Neuron (in vitro differentiated cells): Measurements from ENCODE around the gene CCL27.
"Not testable (repeated sequence)": the region's sequence is repeated elsewhere in the genome, so short reads cannot be mapped to it uniquely, and the experiment has no call there.

Experiments
- H2AFZ ChIP-seq: one replicate; pipeline ENCODE4 v1.6.1; 2013; ENCODE audit warnings: low read depth, mild to moderate bottlenecking, inconsistent platforms, low read length, moderate library complexity
- H3K27me3 ChIP-seq: one replicate; pipeline ENCODE4 v1.6.1; 2013; ENCODE audit warnings: low read length; ENCODE audit not compliant: insufficient read depth
- H3K36me3 ChIP-seq: one replicate; pipeline ENCODE4 v1.6.1; 2013; ENCODE audit warnings: low read length; ENCODE audit not compliant: insufficient read depth
- H3K4me1 ChIP-seq: one replicate; pipeline ENCODE4 v1.6.1; 2013; ENCODE audit warnings: low read length; ENCODE audit not compliant: insufficient read depth
- H3K4me3 ChIP-seq: 2 replicates; pipeline ENCODE4 v1.5.1; 2013; ENCODE audit warnings: mild to moderate bottlenecking, low read length, moderate library complexity
- H3K9me3 ChIP-seq: one replicate; pipeline ENCODE4 v1.6.1; 2013; ENCODE audit warnings: low read length

CCL27 gene

DNA sequence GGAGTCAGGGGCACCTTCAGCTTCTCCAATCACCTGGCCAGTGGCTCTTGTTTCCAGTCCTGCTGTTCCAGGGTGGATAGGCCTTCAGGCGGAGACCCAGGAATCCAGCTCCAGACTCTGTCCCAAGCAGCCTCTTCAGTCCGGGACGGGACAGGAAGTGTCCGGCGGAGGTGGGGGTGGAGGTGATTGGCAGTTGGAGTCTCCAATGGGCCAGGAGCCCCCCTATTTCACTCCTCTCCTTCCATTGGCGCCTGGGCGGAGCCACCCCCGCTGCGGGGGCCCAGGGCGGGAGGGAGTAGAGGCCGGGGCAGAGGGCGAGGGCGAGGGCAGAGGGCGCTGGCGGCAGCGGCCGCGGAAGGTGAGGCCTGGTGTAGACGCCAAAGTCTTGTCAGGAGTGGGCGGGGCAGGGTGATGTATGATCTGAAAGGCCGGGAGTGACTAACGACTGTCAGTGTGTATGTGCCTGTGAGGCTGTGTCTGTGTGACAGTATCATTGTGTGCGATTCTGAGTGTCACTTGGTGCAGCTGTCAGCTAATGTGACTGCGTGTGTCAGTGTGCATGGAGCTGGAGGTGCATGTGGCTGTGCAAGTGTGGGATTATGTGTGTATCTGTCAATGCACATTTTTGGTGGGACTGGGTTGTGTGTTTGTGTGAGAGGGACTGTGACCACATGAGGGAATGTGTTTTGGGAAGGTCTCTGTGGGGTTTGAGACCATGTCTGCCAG is 10.4 kb downstream of the CCL27 start, which contains the start of gene IL11RA:
IL11RA (plus strand) TSS at position 310 of the 726 bp plus-strand sequence. CDS start 3,033 bp downstream, outside the sequence.
- H2AFZ ChIP-seq: no peak within 1 kb of the TSS
- no peaks in the 10 kb centered on the region for H3K9me3 ChIP-seq
- H3K4me1 ChIP-seq: peaks cover 42% of the 10 kb centered on the region
- peaks cover 13% of the 10 kb centered on the region for H3K36me3 ChIP-seq
- peak within 1 kb of the TSS; percentile 51 for H3K4me3 ChIP-seq
- H3K27me3 ChIP-seq: no peaks in the 10 kb centered on the region

DNA sequence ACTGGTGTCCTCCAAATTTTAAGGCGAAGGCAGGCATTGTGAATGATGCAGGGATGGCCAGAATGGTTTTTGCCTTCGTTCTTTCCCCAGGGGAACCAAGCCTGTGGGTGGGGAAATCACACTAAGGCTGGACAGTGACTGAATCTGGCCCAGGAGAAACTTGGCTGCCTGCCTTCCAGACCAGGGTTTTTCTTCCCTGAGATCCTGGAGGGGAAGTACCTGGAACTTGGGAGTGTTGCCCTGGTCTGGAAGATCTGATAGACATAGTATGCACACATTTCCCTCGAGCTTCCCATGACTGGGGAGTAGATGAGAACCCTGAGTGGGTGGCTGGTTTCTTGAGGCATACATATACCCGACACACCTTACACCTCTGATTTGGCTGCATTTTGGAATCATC is 11.1 kb downstream of the CCL27 start:
- peaks cover 43% of the 10 kb centered on the region for H3K4me1 ChIP-seq

DNA sequence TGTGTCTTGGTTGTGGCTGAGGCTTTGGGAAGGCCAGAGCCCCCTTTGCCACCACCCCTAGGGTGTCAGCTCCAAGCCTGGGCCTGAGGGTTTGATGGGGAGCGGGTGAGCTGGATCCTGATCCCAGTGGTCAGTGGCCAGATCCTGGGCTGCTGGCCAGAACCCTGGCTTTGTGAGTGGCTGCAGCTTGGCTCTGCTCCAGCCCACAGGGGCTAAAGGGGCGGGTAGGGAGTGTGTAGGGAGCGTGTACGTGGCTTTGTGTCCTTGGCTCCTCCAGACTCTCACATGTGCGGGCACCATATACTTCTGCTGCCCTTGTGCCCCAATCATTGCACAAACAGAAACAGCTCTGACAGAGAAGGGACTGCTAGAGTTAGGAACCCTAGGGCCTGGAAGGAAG is 11.6 kb downstream of the CCL27 start:
- H3K9me3 ChIP-seq: no peaks in the 10 kb centered on the region
- no peak overlapping the region for H2AFZ ChIP-seq
- no peak overlapping the region for H3K4me3 ChIP-seq
- H3K36me3 ChIP-seq: peaks cover 13% of the 10 kb centered on the region
- no peaks in the 10 kb centered on the region for H3K27me3 ChIP-seq
- peaks cover 47% of the 10 kb centered on the region for H3K4me1 ChIP-seq

More for the DNA sequence above, 11.1 kb downstream of the CCL27 start:
- Histone ChIP-seq H2AFZ (no peak overlapping the region), H3K36me3 (peaks cover 13% of the 10 kb centered on the region), H3K27me3 (no peaks in the 10 kb centered on the region), H3K9me3 (no peaks in the 10 kb centered on the region), H3K4me3 (peak overlapping the region; percentile 51)

DNA sequence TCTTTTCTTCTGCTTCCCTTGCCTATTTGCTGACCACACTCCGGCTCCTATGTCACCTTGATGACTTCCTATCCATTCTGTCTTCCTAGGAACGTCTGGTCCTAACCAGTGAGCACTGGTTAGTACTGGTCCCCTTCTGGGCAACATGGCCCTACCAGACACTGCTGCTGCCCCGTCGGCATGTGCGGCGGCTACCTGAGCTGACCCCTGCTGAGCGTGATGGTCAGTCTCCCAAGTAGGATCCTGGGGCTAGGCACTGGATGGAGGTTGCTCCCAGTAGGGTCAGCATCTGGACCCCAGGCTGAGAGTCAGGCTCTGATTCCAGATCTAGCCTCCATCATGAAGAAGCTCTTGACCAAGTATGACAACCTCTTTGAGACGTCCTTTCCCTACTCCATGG is 13.8 kb downstream of the CCL27 start:
- no peak overlapping the region for H3K4me3 ChIP-seq

DNA sequence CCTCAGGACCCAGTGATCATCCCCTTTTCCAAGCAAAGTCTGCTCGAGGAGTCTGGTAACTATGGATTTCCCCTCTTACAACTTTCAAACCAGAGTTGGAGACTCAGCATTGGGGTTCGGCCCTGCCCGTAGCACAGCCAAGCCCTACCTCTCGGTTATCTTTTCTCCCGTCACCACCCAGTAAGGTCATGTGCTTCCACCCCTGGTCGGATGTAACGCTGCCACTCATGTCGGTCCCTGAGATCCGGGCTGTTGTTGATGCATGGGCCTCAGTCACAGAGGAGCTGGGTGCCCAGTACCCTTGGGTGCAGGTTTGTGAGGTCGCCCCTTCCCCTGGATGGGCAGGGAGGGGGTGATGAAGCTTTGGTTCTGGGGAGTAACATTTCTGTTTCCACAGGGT is 14.8 kb downstream of the CCL27 start:
- Histone ChIP-seq H3K4me1 (peaks cover 32% of the 10 kb centered on the region), H3K36me3 (peaks cover 13% of the 10 kb centered on the region), H2AFZ (no peak overlapping the region), H3K9me3 (no peaks in the 10 kb centered on the region), H3K27me3 (no peaks in the 10 kb centered on the region), H3K4me3 (peak overlapping the region; percentile 80)

More for the DNA sequence above, 13.8 kb downstream of the CCL27 start:
- Histone ChIP-seq H3K9me3 (no peaks in the 10 kb centered on the region), H3K4me1 (peaks cover 42% of the 10 kb centered on the region), H3K27me3 (no peaks in the 10 kb centered on the region), H3K36me3 (peaks cover 13% of the 10 kb centered on the region), H2AFZ (no peak overlapping the region)

DNA sequence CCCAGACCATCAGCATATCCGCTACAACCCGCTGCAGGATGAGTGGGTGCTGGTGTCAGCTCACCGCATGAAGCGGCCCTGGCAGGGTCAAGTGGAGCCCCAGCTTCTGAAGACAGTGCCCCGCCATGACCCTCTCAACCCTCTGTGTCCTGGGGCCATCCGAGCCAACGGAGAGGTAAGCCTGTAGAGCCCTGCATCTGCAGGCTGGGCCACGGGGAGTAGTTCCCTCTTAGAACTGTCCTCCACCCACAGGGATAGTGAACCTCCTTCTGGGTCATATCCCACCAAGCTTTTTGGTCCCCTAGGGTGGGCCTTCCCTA is 15.4 kb downstream of the CCL27 start:
- Histone ChIP-seq H3K9me3 (no peaks in the 10 kb centered on the region), H3K4me3 (peak overlapping the region; percentile 80), H3K36me3 (peaks cover 13% of the 10 kb centered on the region), H3K4me1 (peaks cover 26% of the 10 kb centered on the region), H2AFZ (peak overlapping the region; percentile 71), H3K27me3 (no peaks in the 10 kb centered on the region)

DNA sequence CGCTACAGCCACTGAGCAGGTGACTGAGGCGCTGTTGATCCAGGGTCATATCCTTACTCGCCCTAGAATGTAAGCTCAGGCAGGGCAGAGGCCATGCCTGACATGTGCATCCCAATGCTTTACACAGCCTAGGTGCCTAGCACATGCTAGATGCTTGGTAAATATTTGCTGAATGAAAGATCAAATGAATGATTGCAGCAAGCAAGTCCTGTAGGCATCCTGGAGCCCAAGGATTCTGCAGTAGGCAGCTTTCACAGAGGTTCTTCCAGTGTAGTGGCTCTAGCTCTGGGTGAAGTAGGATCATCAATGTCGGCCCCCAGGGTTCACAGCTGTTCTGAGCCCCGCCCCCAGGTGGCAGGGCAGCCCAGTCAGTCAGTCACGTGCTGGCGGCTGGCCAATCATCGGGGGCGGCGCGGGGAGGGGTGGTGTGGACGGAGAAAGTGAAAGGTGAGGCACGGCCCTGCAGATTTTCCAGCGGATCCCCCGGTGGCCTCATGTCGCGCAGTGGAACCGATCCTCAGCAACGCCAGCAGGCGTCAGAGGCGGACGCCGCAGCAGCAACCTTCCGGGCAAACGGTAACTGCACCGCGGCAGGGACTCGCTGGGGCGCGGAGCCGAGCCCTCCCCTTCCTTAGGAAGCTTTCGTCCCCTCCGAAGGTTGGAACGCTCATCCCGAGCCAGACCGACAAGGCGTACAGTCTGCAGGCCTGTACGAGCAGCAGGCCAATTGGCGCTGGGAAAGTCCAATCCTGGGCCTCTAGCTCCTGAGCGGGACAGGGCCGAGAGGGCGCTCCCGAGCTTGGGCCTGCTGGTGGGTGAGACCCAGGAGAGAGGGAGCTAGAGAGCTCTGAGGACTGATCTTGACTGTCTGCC is 16.0 kb downstream of the CCL27 start, which contains the start of gene GALT:
GALT (plus strand) TSS at position 465 of the 873 bp plus-strand sequence; CDS start at position 495, 30 bp downstream.
- Histone ChIP-seq H3K36me3 (peaks cover 13% of the 10 kb centered on the region), H2AFZ (peak within 1 kb of the TSS; percentile 71), H3K4me1 (peaks cover 22% of the 10 kb centered on the region), H3K9me3 (no peaks in the 10 kb centered on the region), H3K27me3 (no peaks in the 10 kb centered on the region), H3K4me3 (peak within 1 kb of the TSS; percentile 80)

DNA sequence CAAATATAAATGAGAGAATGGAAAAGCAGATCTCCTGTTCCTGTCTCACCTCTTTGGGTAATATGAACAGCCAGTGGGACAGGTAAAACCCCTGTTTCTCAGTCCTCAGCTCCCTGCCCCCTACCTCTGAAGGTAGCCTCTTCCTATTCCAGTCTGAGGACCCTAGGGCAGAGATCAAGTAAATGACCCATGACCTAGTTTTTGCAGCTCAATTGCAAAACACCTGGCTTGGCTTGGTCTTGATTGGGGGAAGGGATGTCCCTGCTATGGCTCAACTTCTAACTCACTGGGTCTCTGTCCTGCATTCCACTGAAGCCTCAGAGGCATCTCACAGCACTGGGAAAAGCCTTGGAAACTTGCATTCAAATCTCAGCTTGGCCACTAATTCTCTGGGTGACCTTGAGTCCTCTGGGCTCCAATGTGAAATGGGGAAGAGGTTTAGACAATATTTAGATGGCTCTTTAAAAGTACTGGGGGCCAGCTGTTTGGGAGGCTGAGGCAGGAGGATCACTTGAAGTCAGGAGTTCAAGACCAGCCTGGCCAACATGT is 17.6 kb downstream of the CCL27 start:
- H3K4me3 ChIP-seq: no peak overlapping the region
- H3K4me1 ChIP-seq: peaks cover 15% of the 10 kb centered on the region
- no peaks in the 10 kb centered on the region for H3K9me3 ChIP-seq
- peaks cover 13% of the 10 kb centered on the region for H3K36me3 ChIP-seq
- no peak overlapping the region for H2AFZ ChIP-seq
- H3K27me3 ChIP-seq: no peaks in the 10 kb centered on the region

DNA sequence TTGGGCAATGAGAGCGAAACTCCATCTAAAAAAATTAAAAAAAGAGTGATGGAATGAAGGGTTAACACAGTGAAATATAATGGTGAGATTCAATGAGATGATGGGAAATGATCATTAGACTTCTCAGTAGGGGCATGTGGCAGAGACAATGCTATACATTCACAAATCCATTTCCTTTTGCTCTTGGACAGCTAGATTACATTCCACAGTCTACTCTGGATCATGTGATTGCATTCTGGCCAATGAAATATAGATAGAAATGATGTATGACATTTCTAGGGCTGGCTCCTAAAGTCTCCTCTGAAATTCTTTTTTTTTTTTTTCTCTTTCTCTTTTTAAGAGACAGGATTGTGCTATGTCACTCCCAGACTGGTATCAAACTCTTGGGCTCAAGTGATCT is 19.8 kb downstream of the CCL27 start:
- no peaks in the 10 kb centered on the region for H3K27me3 ChIP-seq
- H3K36me3 ChIP-seq: no peaks in the 10 kb centered on the region
- H3K9me3 ChIP-seq: no peaks in the 10 kb centered on the region
- H3K4me3 ChIP-seq: no peak overlapping the region
- no peak overlapping the region for H2AFZ ChIP-seq
- H3K4me1 ChIP-seq: peaks cover 16% of the 10 kb centered on the region

DNA sequence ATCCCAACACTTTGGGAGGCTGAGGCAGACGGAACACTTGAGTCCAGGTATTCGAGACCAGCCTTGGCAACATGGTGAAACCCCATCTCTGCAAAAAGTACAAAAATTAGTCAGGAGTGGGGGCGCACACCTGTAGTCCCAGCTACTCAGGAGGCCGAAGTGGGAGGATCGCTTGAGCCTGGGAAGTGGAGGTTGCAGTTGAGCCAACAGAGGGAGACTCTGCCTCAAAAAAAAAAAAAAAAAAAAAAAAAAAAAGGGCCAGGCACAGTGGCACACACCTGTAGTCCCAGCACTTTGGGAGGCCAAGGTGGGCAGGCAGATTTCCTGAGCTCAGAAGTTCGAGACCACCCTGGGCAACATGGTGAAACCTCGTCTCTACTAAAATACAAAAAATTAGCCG is 23.1 kb downstream of the CCL27 start:
- H3K9me3 ChIP-seq, H3K36me3 ChIP-seq, H3K27me3 ChIP-seq, H3K4me3 ChIP-seq, H2AFZ ChIP-seq: not testable (repeated sequence)
- H3K4me1 ChIP-seq: peaks cover 11% of the 10 kb centered on the region

DNA sequence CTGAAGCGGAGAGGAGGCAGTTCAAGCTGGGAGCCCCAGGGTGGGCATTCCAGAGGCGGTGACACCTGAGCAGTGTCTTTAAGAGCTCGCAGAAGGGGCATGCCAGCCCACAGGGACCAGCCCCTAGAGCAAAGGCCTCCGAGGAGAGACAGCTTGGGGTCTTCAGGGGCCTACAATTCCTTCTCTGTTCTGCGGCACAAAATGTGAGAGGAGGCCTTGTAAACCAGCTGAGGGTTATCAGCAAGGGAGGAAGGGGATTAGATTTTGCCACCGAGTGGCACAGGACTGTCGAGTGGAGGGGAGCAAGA is 24.4 kb downstream of the CCL27 start:
- no peaks in the 10 kb centered on the region for H3K9me3 ChIP-seq
- no peaks in the 10 kb centered on the region for H3K27me3 ChIP-seq
- H3K4me1 ChIP-seq: peaks cover 11% of the 10 kb centered on the region
- peak overlapping the region; percentile 71 for H2AFZ ChIP-seq
- peaks cover 7% of the 10 kb centered on the region for H3K36me3 ChIP-seq
- H3K4me3 ChIP-seq: peak overlapping the region; percentile 71

DNA sequence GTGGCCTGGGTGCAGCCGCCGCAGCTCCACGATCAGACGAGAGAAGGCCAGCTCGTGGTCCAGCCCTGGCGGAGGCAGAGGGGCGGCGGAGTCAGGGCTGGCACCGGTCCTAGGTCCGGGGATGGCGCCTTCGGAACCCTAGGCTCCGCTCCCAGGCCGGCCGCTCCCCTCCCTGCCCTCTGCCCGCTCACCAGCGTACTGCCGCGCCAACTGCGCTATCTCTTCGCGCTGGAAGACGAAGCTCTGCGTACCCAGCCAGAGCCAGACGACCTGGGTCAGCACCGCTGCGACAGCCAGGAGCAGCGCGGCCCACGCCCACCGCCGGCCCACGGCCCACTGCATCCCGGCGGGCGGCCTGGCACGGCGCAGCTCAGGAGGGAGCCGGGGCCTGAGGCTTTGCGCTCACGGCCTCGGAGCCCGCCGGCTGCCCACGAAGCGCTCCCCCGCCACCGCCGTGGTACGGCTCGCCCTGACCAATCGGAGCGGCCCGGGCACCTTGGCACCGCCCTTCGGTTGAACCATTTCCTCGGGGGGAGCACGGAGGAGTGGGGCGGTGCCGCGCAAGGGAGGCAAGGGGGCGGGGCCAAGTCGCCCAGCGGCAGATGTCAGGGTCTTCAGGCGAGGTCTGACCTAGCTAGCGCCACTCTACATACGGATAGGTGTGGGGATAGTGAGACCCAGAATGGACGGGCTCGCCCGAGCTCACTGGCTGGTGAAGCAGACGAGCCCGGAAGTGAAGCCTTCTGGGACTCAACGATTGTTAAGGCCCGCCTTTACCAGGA is 24.9 kb downstream of the CCL27 start, which contains the start of gene SIGMAR1:
SIGMAR1 (minus strand) TSS at position 432 of the 782 bp plus-strand sequence; CDS start at position 342, 90 bp downstream.
- H3K4me1 ChIP-seq: peaks cover 11% of the 10 kb centered on the region
- H3K27me3 ChIP-seq: no peaks in the 10 kb centered on the region
- H3K36me3 ChIP-seq: peaks cover 7% of the 10 kb centered on the region
- peak within 1 kb of the TSS; percentile 71 for H2AFZ ChIP-seq
- H3K9me3 ChIP-seq: no peaks in the 10 kb centered on the region
- peak within 1 kb of the TSS; percentile 71 for H3K4me3 ChIP-seq
